HL-60 (cell line): ENCODE results near the gene CCDC121.

Experiments used
- GABPA ChIP-seq: IDR thresholded peaks from 2 replicates; pipeline ENCODE4 v1.6.1; 2012; ENCODE audit warnings: low read depth
- SPI1 ChIP-seq: IDR thresholded peaks from 2 replicates; pipeline ENCODE4 v1.6.1; 2012; ENCODE audit warnings: low read depth, mild to moderate bottlenecking, borderline replicate concordance
- TF ChIP-seq, protein P1 (sequence below): IDR thresholded peaks from one replicate; pipeline ENCODE4 v1.5.1; 2011; ENCODE audit warnings: low read length, control low read depth, inconsistent platforms; ENCODE audit not compliant: insufficient read depth
- TF ChIP-seq, protein P2 (sequence below): IDR thresholded peaks from 2 replicates; pipeline ENCODE4 v1.6.1; 2012; ENCODE audit warnings: low read depth; ENCODE audit not compliant: insufficient replicate concordance

DNA sequence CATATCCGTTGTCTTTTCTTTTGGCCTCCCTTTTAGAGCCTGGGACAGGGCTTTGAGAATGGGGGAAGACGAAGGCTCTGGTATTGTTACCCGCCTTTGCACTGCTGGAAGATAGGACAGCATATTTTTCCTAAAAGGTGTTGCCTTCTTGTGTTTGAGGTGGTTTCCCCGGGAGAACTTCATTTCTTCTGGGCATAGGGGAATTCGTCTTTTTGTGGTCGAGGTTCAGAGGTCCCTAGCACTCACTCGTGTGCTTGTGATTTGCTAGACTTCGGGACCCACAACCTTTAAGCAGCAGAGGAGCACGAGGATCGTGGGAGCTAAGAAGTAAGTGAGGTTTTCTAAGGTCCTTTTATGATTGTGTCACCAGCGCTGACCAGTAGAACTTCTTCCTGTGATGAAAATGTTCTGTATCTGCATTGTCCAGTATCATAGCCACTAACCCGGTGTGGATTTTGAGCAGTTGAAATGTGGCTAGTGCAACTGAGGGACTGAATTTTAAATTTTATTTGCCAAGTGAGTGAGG lies 45.4 kb downstream of the CCDC121 start:
- TF ChIP-seq, protein P1, sequence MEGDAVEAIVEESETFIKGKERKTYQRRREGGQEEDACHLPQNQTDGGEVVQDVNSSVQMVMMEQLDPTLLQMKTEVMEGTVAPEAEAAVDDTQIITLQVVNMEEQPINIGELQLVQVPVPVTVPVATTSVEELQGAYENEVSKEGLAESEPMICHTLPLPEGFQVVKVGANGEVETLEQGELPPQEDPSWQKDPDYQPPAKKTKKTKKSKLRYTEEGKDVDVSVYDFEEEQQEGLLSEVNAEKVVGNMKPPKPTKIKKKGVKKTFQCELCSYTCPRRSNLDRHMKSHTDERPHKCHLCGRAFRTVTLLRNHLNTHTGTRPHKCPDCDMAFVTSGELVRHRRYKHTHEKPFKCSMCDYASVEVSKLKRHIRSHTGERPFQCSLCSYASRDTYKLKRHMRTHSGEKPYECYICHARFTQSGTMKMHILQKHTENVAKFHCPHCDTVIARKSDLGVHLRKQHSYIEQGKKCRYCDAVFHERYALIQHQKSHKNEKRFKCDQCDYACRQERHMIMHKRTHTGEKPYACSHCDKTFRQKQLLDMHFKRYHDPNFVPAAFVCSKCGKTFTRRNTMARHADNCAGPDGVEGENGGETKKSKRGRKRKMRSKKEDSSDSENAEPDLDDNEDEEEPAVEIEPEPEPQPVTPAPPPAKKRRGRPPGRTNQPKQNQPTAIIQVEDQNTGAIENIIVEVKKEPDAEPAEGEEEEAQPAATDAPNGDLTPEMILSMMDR, result no peak
- TF ChIP-seq SPI1, result no peak
- TF ChIP-seq, protein P2, sequence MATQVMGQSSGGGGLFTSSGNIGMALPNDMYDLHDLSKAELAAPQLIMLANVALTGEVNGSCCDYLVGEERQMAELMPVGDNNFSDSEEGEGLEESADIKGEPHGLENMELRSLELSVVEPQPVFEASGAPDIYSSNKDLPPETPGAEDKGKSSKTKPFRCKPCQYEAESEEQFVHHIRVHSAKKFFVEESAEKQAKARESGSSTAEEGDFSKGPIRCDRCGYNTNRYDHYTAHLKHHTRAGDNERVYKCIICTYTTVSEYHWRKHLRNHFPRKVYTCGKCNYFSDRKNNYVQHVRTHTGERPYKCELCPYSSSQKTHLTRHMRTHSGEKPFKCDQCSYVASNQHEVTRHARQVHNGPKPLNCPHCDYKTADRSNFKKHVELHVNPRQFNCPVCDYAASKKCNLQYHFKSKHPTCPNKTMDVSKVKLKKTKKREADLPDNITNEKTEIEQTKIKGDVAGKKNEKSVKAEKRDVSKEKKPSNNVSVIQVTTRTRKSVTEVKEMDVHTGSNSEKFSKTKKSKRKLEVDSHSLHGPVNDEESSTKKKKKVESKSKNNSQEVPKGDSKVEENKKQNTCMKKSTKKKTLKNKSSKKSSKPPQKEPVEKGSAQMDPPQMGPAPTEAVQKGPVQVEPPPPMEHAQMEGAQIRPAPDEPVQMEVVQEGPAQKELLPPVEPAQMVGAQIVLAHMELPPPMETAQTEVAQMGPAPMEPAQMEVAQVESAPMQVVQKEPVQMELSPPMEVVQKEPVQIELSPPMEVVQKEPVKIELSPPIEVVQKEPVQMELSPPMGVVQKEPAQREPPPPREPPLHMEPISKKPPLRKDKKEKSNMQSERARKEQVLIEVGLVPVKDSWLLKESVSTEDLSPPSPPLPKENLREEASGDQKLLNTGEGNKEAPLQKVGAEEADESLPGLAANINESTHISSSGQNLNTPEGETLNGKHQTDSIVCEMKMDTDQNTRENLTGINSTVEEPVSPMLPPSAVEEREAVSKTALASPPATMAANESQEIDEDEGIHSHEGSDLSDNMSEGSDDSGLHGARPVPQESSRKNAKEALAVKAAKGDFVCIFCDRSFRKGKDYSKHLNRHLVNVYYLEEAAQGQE, result no peak
- no peak for TF ChIP-seq GABPA
